ENCODE measurements around the gene PRR29.
"Not testable (repeated sequence)": the region's sequence is repeated elsewhere in the genome, so short reads cannot be mapped to it uniquely, and the experiment has no call there.

The PRR29 gene

DNA sequence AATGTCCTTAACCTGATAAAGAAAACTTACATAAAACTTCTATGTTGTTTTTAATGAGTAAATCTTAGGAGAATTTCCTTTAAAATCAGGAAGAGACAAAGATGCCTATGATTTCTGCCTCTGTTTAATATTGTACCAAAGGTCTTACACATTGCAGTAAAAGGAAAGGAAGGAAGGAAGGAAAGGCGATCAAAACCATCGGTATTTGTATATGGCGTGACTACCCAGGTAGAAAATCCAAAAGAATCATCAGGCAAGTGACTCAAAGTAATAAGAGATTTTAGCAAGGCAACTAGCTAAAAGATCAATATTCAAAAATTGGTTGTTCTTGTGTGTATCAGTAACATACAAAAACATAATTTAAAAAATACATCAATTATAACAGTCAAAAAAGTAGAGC, 18.8 kb downstream of the PRR29 start:
- DNase-seq = no peak

DNA sequence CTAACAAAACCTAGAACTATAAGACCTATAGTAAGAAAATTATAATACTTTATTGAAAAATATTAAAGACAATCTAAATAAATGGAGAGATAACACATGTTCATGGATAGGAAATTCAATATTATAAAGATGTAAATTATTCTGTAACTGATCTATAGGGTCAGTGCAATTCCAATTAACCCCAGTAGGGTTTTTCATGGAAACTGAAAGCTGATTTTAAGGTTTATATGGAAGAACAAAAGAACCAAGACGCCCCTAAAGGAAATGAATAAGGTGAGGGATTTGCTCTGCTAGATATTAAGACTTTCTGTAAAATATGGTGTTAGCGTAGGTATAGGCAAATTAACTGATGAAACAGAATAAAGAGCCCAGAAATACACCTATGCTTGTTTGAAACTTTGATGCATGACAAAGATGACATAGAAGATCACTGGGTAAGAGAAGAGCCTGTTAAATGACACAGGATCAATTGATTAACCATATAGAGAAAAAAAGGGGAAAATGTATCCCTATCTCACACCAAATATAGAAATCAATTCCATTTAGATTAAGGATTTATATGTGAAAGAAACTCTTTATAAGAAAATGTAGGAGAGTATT, 19.3 kb downstream of the PRR29 start:
- DNase-seq = no peak

DNA sequence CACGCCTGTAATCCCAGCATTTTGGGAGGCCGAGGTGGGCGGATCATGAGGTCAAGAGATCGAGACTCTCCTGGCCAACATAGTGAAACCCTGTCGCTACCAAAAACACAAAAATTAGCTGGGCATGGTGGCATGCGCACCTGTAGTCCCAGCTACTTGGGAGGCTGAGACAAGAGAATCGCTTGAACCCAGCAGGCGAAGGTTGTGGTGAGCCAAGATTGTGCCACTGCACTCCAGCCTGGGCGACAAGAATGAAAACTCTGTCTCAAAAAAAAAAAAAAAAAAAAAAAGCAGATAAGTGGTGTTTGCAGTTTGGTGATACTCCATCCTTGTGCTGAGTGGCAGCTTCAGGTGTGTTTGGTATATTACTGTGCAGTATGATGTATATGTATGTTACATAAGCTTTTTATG, 21.4 kb downstream of the PRR29 start:
- not testable (repeated sequence) for DNase-seq

GRCh38 chr17:64020056-64020766, 22.1 kb downstream of the PRR29 start, which contains the start of gene ICAM2:
Gene ICAM2 (minus strand): TSS chr17:64020633. CDS start chr17:64006691, 13,942 bp downstream.
- peak; percentile 51 to 89 for DNase-seq

DNA sequence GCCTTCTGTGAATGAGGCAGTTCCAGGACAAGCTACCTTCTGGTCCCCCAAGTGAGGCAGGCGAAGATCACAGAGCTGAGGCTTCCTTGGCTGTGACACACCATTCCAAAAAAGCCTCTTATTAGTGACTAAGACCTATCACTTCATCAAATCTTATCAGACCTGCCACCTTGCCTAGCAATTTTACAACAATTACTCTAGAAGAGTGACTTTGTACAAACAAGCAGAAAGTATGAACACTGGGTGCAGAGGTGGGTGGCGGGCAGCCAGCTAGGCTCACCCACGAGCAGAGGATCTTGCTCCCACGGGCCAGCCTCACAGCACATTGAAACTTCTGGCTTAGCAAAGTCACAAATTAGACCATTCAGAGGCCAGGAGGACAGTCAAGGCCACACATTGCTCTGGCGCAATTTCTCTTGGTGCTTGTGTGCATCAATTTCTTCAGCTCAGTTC, 24.5 kb downstream of the PRR29 start:
- peak in 1 of 2 donors; percentile 17 for DNase-seq

GRCh38 chr17:64024215-64024654, 26.1 kb downstream of the PRR29 start:
- no peak for DNase-seq

DNA sequence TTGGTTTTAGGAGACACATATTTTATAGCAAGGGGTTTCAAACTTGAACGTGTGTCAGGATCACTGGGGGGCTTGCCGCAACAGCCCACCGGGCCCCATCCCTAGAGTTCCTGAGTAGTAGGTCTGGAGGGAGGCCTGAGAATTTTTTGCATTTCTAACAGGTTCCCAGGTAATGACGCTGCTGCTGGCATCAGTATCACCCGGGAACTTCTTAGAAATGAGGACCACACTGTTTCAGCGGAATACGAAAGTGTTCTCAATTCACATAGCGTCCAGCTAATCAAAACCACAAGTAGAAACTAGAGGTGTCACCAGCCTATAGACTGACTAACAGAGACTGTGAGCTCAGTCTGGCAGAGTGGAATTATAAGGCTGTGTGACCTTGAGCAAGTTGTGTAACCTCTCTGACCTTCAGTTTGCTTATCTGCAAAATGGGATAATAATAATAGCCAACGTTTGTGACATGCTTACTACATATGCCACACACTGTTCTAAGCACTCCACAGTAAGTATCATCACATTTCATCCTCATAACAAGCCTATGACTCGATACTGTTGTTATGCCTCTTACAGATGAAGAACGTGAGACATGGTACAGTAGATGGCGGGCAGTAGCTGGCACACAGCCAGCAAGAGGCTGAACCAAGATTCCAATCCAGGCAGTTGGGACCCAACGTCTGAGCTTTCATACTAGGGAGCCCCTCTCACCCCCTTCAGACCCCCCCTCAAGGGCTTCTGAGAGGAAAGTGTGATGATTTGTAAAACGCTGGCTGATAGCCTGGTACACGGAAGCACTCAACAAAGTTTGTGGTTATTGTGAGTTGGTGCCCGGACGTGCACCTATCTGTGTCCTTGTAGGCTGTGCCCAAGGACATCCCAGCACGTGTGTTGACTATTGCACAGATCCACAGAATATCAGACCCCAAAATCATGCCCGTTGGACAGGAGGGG, 26.9 kb downstream of the PRR29 start:
- DNase-seq = no peak

- DNase-seq = peak; percentile 60 to 93
Measured at GRCh38 chr17:64025732-64026294, 27.7 kb downstream of the PRR29 start.

- DNase-seq = peak; percentile 11 to 32
Measured at GRCh38 chr17:64028874-64029464, 30.8 kb downstream of the PRR29 start.

GRCh38 chr17:64032081-64032480, 33.9 kb downstream of the PRR29 start:
- DNase-seq = no peak

DNA sequence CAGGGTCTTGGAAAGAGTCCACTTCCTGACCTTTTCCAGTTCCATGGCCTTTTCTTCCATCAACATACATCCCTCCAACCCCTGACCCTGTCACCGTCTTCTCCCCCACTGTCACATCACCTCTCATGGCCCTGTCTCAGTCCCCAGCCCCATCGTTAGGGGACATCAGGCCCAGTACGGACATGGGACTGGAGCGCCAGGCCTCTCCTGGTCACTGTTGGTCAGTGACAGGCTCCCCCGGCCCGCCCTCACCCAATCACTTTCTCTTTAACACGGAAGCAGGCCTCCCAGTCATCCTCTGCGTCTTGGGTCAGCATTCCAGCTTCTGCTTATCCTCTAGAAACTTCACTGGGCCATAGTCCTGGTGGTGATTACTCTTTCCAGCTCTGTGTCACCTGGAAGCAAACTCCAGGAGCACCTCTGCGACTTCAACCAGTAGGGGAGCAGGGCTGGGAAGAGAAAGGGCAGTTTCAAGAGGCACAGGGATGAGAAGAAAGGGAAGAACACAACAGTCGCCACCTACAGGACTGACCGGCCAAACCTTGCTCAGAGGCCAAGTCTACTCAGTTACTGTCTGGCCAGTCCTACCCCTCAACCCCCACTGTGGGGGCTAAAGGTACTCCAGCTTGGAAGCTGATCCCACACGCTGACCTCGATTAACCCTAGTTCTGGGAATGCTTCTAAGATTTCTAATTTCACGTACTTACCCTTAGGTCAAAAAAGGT, 38.2 kb downstream of the PRR29 start:
- DNase-seq = no peak

DNA sequence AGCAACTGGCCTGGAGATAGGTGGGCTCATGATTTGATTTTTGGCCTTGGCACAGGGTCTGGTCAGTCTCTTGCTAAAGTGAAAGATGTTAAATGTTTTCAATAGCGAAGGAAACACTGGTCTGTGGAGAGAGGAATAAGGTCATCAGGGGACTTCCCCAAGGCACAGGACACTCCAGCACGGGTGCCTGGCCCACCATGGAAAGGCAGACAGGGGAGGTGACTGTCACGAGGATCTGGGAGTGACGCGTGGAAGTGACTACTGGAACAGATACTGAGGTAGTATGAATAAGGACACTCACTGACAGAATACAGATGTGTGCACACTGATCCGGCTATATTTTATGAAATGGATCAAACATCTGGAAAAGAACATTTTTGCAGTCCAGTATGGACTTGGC, 39.0 kb downstream of the PRR29 start:
- no peak for DNase-seq

GRCh38 chr17:64037802-64038201, 39.7 kb downstream of the PRR29 start:
- no peak for DNase-seq

GRCh38 chr17:64038331-64039105, 40.4 kb downstream of the PRR29 start:
- no peak for DNase-seq

DNA sequence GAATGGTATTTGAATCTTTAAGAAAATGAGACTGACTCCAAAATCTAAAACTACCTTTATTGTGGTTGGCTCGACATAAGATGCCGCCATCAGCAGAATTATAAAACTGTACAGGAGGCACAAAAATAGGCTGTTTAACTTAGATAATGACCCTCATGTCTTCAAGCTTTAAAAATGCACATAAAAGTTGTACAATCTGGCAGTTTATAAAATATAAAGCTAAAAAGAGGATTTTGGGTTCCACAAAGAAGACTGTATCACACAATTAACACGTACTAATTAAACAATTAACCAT, 40.9 kb downstream of the PRR29 start:
- no peak for DNase-seq

- DNase-seq = no peak
Measured at GRCh38 chr17:64040206-64040605, 42.1 kb downstream of the PRR29 start.

DNA sequence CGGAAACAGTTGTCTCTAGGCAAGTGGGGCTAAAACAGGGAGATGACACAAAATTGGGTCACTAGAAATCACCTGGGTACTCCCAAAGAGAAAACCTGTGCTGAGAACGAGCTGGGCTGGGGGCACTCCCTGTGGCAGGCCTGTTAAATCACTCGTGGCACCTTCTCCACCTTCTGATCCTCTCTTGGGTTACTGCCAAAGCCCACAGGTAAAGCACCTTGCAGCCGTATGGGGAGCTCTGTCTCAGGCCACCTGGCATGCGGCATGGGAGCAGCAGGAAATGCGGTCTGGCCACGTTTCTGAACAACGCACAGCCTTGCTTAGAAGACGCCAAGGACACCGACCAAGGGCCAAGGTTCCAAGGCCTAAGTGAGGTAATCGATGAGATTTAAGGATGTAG, 43.8 kb downstream of the PRR29 start:
- no peak for DNase-seq

DNA sequence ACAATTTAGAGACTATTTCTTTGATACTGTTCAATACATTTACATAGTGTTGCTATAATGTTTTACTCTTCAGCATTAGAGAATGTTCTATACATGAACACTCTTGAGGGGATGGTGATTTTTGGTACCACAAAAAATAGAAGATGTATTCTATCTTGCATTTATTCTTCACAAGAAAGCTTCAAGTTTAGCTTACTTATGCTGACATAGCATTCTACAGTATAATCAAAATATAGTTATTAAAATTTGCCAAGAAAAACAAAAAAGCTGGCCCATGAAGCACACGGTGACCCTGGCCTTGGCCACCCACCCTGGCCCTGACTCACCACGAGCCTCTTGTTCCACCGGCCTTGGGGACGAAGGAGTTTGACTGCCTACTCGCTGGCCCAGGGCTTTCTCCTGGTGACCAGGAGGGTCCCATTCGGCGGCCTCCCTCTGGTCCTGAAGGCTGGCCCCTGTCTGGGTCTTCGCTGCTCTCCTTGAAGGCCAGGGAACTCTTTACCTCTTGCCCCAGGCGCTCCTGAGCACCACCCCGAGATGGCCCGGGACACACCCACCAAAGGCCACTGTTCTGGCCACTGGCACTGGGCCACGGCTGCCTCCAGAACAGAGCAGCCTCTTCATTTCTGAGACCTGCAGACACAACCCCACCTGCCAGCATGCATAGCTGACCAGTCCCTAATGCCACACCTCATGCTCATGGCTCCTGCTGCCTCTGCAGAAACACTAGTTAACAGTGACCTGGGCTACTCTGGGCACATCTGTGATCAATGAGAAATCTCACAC, 44.7 kb downstream of the PRR29 start:
- DNase-seq = no peak

GRCh38 chr17:64045176-64045575, 47.0 kb downstream of the PRR29 start:
- no peak for DNase-seq

DNA sequence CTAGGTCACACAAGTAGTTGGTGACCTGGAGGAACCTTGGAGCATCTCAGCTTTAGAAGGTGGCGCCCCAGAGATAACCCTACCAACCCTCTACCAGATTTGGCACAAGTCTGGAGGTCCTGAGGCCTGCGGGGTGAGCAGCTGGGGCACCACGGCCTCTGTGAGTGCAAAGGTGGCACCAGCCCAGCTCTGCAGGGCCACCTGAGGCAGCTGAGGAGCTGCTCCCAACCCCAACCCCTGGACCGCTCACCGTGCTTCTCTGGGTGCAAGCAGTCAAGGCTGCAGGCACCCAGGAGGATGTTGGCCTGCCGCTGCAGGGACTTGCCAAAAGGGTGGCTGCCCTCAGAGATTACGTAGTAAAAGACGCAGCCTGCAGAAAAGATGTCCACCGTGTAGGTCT, 50.7 kb downstream of the PRR29 start:
- no peak for DNase-seq

Data from bone marrow (tissue), 2 donors.